Uterine smooth muscle cell (primary cell): Measurements from ENCODE around the gene RNU6-7. TPM values are rescaled to one million over a fixed set of nuclear protein-coding genes. Genes with fewer than 3 reads are reported as not detected.

Experiments
- total RNA-seq: library from RNA; depleted of rRNA; stranded (reverse); fragments of >200 nt; gene quantifications from 2 replicates; pipeline ENCODE4 v1.2.3, GENCODE V29; 2014

The RNU6-7 gene
- total RNA-seq: not detected in 2 replicates

DNA sequence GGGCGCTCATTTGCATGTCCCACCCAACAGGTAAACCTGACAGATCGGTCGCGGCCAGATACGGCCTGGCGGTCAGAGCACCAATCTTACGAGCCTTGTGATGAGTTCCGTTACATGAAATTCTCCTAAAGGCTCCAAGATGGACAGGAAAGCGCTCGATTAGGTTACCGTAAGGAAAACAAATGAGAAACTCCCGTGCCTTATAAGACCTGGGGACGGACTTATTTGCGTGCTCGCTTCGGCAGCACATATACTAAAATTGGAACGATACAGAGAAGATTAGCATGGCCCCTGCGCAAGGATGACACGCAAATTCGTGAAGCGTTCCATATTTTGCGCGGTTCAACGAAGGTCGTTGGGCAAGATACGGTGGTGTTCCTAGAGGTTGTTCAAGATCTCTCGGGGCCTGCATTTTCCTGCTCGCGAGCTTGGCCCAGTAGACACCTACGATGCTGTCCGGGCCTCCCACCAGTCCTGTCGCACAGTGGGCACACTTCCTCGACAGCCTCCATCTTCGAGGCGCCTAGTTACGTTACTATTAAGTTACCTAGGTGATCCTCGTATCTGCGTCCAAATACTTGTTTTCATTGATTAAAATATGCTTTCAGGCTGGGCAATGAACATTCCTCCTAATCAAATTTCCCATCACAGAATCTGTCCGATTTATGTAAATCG lies at the start of gene RNU6-7:
Gene RNU6-7, plus strand, starts transcription at position 230 of the 675 bp plus-strand sequence.

DNA sequence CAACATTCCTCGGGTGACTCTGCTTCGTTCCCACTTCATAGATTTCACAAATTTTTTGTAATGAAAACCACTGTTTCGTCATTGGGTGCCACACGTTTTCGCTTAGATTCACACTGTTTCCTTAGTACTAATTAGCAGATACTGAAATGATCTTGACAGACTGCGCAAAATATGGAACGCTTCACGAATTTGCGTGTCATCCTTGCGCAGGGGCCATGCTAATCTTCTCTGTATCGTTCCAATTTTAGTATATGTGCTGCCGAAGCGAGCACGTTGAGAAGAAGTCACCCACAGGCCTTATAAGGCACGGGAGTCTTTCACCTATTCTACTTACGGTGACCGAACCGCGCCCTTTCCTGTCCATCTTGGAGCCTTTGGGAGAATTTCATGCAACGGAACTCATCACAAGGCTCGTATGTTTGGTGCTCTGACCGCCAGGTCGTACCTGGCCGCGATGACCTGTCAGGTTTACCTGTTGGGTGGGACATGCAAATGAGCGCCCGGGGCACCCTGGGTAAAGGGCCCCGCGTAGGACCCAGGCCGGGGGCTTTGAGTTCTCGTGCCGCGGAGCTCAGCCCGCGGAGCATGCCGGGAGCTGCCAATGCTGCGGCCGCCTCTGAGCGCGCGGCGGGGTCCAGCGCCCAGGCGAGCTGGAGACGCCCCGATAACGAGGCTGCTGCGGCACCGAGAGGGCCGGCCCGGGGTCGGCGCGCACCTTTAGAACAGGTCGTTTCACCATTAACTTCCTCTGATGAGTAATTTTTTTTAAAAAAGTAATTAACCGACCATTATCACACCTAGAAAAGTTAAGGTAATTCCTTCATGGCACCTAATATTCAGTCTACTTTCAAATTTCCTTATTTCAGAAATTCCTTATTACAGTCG lies 1.4 kb downstream of the RNU6-7 start, which contains the start of gene RNU6-8:
Gene RNU6-8, minus strand, starts transcription at position 272 of the 885 bp plus-strand sequence.

Other genes starting within 250 kb of the RNU6-7 start
- gene ARHGAP5, start 124.7 kb upstream of the RNU6-7 start, total RNA-seq: 92.2 and 94.1 TPM in 2 replicates
- not detected in 2 replicates for gene RNU6-8, start 1.2 kb downstream of the RNU6-7 start, total RNA-seq
- 10.6 and 26.6 TPM in 2 replicates for gene AKAP6, start 127.3 kb downstream of the RNU6-7 start, total RNA-seq